NCI-H524 treated with DMSO at 0.1 percent for 48 hours (cell line): Measurements from ENCODE around the gene ZPBP.
"Not testable (repeated sequence)": the region's sequence is repeated elsewhere in the genome, so short reads cannot be mapped to it uniquely, and the experiment has no call there.

Experiments
- DNase-seq: peaks from one replicate; lab custom pipeline; 2025; lab: John Stamatoyannopoulos, UW

ZPBP gene

DNA sequence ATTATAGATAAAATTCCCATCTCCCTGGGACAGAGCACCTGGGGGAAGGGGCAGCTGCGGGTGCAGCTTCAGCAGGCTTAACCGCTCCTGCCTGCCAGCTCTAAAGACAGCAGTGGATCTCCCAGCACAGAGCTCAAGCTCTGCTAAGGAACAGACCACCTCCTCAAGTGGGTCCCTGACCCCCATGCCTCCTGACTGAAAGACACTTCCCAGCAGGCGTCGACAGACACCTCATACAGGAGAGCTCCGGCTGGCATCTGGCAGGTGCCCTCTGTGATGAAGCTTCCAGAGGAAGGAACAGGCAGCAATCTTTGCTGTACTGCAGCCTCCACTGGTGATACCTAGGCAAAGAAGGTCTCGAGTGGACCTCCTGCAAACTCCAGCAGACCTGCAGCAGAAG, 51.9 kb downstream of the ZPBP start:
- DNase-seq: not testable (repeated sequence)

DNA sequence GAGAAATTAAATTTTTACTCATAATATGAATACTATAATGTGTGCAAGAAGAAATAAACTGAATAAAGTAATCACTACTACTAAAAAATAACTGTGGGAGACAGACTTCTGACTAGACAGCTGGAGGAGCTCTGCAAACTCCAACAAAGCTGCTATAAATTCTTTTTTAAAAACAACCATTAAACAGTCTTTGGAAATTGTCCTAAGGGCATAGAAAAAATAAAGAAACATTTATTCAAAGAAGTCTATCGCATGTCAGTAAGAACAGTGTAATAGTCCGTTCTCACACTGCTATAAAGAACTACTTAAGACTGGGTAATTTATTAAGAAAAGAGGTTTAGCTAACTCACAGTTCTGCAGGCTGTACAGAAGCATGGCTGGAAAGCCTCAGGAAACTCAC, 56.0 kb downstream of the ZPBP start:
- DNase-seq: no peak

DNA sequence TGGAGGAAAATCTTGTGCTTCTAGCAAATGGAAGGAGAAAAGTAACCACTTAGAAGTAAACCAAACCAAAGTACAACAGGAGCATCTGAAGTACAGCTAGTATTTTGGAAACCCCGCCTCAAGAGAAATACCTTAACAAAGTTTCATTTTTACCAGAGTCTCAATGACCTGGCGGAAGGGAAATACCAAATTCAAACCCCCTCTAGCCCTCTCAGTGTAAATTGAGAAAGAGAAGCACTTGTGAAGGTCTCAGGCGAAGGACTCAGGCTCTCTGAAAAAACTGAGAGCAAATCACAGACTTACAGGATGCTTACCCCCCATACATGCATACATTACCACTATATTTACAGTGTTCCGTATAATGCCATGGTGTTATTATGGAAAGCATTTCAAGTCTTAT, 70.1 kb downstream of the ZPBP start:
- DNase-seq: no peak

DNA sequence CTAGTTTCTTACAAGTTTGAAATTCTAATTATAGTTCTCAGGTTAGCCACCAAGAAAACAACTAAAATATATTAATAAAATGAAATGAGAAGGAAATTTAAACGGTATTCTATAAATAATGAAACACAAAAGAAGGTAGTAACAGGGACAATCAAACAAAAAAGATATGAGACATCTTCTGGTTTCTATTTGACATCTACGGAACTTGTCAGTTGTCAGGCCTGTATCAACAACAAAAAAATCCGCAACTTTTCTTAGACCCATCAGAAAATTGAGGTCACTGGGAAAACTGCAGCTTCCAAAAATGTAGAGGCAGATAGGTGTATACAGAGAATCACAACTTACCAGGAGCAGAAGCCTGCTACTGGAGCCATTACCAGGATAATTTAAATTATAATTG, 70.6 kb downstream of the ZPBP start:
- no peak for DNase-seq

DNA sequence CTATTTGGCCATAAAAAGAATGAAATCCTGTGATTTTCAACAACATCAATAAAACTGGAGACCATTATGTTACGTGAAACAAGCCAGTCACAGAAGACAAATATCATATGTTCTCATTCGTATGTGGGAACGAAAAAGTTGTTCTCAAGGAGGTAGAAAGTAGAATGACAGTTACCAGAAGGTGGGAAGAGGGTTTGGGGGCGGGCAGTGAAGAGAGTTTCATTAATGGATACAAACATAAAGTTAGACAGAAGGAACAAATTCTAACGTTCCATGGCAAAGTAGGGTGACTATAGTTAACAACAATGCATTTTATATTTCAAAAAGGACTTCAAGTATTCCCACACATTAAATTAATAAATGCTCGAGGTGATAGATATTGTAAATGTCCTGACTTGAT, 97.4 kb downstream of the ZPBP start:
- no peak for DNase-seq

DNA sequence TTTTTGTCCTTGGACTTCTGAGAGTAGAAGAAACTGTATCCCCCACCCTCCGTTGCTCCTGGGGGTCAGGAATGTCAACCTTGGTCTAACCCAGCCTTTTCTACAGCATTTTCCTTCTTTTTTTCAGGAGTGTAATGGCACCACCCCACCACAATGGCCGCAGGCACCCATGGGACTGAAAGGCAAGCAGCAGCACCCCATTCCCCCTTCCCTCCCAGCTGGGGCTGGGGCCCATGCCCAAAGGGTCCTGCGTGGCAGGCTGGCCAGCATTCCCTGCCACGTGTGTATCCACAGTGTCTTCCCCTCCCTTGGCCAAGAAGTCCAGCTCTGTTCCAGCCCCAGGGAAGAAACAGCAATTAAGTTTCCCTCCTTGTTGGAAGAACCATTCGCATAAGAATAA, 106.9 kb downstream of the ZPBP start:
- no peak for DNase-seq

DNA sequence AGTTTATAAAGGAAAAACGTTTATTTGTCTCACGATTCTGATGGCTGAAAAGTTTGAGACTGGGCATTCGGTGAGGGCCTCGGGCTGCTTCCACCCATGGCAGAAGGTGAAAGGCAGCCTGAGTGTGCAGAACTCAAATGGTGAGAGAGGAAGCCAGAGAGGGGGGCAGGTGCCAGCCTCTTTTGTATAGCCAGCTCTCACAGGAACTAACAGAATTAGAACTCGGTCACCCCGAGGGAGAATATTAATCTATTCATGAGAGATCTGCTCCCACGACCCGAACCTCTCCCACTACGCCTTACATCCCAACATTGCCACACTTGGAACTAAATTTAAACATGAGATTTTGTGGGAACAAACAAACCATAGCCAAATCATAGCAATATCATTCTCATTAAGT, 112.6 kb downstream of the ZPBP start:
- DNase-seq: no peak

DNA sequence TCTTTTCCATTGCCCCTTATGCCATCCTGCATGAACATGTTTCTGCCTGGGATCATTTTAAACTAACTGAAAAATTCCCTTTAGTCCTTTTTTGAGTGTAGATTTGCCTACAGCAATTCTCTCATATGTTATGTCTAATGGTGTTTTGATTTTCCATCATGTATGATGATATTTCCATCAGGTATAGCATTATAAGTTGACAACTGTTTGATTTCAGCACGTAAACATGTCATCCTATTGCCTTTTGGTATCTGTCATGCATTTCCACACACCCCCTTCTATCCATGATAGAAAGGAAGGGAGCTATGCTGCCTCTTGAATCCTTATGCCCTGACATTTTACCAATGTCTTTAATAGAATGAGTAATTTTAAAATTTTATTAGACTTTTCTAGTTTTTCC, 116.8 kb downstream of the ZPBP start:
- DNase-seq: no peak

DNA sequence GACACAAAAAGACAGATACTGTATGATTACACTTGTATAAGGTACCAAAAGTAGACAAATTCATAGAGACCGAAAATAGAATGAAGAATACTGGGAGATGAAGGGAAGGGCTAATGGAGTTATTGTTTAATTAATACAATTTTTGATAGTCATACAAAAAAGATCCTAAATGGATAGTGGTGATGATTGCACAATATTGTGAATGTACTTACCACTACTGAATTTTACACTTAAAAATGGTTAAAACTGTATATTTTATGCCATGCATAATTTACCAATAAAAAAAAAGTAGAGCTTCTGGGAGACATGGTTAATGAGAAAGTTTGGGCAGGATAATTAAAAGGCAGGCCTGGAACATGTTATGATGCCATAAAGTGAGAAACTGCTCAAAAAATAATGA, 119.0 kb downstream of the ZPBP start:
- no peak for DNase-seq

DNA sequence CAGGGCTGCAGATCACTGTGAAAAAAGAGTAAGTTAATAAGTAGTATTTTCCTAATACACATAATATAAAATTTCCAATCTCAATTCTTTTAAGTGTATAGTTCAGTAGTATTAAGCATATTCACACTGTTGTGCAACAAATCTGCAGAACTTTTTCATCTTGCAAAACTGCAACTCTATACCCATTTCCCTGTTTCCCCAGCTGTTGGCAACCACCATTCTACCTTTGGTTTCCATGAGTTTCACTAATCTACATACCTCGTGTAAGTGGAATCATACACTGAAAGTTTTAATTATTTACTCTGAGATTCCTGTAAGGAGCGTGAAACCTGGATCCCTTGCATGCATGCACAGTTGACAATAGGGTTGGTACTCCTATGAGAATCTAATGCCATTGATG, 155.4 kb downstream of the ZPBP start:
- DNase-seq: no peak

DNA sequence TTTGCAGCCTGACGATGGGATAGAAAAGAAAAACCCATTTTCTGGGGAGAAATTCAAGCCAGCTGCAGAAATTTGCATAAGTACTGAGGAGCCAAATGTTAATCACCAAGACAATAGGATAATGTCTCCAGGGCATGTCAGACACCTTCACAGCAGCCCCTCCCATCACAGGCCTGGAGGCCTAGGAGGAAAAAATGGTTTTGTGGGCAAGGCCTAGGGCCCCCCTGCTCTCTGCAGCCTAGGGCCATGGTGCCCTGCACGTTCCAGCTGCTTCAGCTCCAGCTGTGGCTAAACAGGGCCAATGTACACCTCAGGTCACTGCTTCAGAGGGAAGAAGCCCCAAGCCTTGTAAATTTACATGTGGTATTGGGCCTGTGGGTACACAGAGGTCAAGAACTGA, 161.4 kb downstream of the ZPBP start:
- DNase-seq: no peak

DNA sequence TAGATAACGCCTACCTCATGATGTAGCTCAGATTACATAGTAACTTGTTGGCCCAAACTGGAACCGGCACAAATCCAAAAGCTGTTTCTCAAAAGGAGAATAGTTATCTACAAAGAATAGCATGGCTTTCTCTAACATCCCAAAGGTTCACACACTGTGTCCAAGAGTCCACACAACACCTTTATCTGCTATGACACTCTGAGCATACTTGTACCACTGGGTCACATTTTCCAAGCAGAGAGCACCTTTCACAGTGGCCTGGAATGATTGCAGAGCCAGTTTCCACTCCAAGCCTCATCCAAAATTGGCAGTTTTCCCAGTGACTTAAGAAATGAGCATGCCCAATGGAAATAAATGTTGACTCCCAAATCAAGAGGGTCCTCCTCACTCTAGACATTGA, 164.3 kb downstream of the ZPBP start:
- DNase-seq: no peak

DNA sequence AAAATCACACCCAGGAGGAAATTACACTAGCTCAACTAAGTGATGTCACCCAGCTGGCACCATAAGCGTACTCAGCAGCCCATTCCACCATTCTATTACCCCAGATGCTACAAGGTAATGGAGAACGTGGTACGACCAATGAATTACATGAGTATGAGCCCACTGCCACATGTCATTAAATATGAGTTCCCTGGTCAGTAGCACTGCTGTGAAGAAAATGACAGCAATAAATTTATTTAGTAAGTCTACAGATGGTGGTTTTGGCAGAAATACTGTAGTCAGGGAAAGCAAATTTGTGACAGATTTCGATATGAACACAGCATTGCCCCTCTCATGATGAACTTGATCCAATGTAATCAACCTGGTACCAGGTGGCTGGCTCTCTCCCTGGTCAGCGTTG, 165.4 kb downstream of the ZPBP start:
- DNase-seq: no peak

DNA sequence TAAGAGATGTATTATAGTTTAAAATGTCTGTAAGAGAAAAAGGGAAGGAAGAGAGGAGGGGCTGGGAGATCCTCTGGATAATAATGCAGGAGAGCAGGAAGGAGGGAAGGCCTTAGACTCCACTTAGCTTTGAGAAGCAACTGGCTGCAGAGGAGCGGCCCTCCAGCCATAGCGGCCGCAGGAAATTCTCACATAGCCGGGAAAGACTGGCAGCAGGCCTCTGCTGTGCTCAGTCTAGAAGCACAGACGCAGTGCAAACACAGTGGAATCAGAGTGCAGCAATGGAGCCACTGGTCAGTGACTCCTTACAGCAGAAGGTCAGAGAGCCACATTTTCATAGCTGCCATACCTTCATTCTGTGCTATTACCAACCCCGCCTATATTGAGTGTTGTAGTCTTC, 166.3 kb downstream of the ZPBP start:
- no peak for DNase-seq

DNA sequence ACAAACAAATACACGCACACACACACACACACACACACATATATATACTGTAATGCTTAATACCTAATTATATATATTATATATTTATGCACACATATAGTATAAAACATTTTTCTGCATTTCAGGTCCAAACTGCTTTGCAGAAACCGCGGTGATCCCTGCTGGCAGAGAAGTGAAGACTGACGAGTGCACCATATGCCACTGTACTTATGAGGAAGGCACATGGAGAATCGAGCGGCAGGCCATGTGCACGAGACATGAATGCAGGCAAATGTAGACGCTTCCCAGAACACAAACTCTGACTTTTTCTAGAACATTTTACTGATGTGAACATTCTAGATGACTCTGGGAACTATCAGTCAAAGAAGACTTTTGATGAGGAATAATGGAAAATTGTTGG, 181.1 kb downstream of the ZPBP start:
- no peak for DNase-seq

DNA sequence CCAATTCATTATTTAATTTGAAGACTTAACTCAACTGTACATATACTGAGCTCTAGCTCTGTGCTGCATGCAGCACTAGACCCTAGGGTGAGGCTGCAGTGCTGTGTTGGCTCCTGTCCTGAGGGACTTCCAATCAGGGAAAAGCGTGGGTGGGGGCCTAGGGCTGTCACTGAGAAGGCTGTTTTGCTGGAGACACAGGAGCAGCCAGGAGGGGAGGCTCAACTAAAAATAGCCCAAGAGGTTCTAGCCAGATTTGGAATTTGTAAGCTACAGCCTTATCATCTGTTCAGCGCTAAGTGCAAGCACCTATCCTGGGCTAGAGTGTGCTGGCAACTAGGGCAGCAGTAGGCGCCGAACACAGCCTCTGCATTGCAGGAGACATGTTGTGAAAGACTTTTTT, 198.5 kb downstream of the ZPBP start:
- DNase-seq: no peak

DNA sequence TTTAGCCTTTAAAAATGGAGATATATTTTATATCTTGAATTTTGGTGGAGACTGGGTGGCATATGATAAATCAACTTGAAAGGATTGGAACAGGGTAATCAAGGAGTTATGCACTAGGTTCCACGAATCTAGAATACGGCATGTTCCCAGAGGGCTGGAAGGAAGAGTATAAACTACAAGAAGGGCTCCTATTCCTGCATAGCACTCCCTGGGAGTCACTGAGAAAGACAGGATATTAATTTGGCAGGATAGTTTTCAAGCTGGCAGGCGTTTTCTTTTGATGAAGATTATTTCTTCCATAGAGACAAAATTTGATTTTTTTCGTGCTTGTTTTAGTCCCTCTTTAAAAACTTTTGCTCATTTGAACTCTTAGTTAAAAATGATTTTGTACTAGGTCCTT, 199.9 kb downstream of the ZPBP start:
- no peak for DNase-seq

DNA sequence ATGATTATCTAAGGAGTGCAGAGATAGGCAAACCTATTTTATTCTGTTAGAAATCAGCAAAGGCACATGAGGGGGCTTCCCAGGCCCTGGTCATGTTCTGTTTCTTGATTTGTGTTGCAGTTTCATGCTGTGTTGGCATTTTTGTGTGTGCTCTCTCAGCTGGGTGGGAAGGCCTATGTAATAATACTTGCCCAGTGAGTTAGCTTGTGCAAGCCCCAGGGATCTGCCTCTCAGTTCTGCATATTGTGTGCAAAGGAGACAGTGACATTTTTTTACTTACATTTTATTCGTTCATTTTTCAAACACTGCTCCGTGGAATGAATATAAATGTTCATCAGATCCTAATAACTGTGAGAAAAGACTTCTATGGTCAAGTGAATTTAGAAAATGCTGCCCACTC, 200.6 kb downstream of the ZPBP start:
- no peak for DNase-seq
